HCT116 (cell line): ENCODE results near the gene ONECUT3. TPM values are rescaled to one million over a fixed set of nuclear protein-coding genes. Genes with fewer than 3 reads are reported as not detected.

Source experiments
- ATAC-seq: fragments of 200-7000 bp; cut with Tn5 transposase; 2 replicates; pipeline ENCODE4 v1.9.1; 2020; ENCODE audit warnings: mild to moderate bottlenecking, moderate library complexity
- BruUV-seq: library from RNA; stranded (reverse); fragments of 400-500 nt; replicated peaks from 2 replicates; lab custom pipeline; 2021; lab: Mats Ljungman, UMichigan
- CTCF ChIA-PET: fragments of 300-600 bp; sonication (Branson Sonifier 250); formaldehyde crosslinking; loops from one replicate; lab custom pipeline; 2021; ENCODE audit warnings: antibody characterized with exemption; lab: Charles Lee
- POLR2A ChIA-PET: fragments of 300-600, 350-600 bp; sonication (Branson Sonifier 250); formaldehyde crosslinking; loops from one replicate; lab custom pipeline; 2021; ENCODE audit warnings: antibody characterized with exemption; lab: Charles Lee
- RAD21 ChIA-PET, 2 experiments: fragments of 300-600 bp; sonication (Branson Sonifier 250); formaldehyde crosslinking; loops; one replicate each; lab custom pipeline; 2023; ENCODE audit warnings: low total read pairs in 2 of 2; ENCODE audit not compliant: uncharacterized antibody in 2 of 2, unreplicated experiment in 2 of 2, low non-redundant PET in 1 of 2; lab: Charles Lee
- DNase-seq: peaks from one replicate; pipeline ENCODE4 v3.0.0-alpha.2; 2010; ENCODE audit warnings: low read depth, low spot score
- H2AFZ ChIP-seq: fragments of 200-600 bp; shearing (Covaris generic), sonication (generic); 2 replicates; pipeline ENCODE4 v1.6.1; 2017; ENCODE audit warnings: low read depth, mixed run types, mixed read lengths, antibody characterized with exemption, low read length; ENCODE audit not compliant: poor library complexity, severe bottlenecking
- H3K27ac ChIP-seq: 2 replicates; pipeline ENCODE4 v1.5.1; 2012; ENCODE audit warnings: low read depth, low read length
- H3K27me3 ChIP-seq: fragments of 200-600 bp; sonication (generic); 2 replicates; pipeline ENCODE4 v1.6.1; 2016; ENCODE audit warnings: mixed run types, low read length, mixed read lengths; ENCODE audit not compliant: insufficient read depth
- H3K36me3 ChIP-seq, 2 experiments: fragments of 200-500 bp in 1 of 2; fragments of 200-600 bp in 1 of 2; sonication (Bioruptor generic) in 1 of 2; sonication (generic) in 1 of 2; 2 replicates each; pipeline versions ENCODE4 v1.5.1 to v1.6.1; 2014 to 2016; ENCODE audit warnings: low read length in 2 of 2, inconsistent platforms in 1 of 2, mixed read lengths in 1 of 2, mixed run types in 1 of 2; ENCODE audit not compliant: insufficient read depth in 2 of 2, control insufficient read depth in 1 of 2
- H3K4me1 ChIP-seq, 2 experiments: fragments of 200-600 bp in 1 of 2; sonication (generic) in 1 of 2; 2 replicates each; pipeline versions ENCODE4 v1.5.1 to v1.6.1; 2012 to 2017; ENCODE audit warnings: low read length in 2 of 2, inconsistent platforms in 1 of 2, mild to moderate bottlenecking in 1 of 2, mixed read lengths in 1 of 2, mixed run types in 1 of 2, moderate library complexity in 1 of 2; ENCODE audit not compliant: insufficient read depth in 2 of 2, control insufficient read depth in 1 of 2
- H3K4me2 ChIP-seq: fragments of 200-600 bp; sonication (generic); 2 replicates; pipeline ENCODE4 v1.6.1; 2017; ENCODE audit warnings: mixed run types, low read length, mixed read lengths
- H3K4me3 ChIP-seq, 2 experiments: fragments of 200-600 bp in 1 of 2; sonication (generic) in 1 of 2; replicated peaks in 1 of 2; 2 replicates each; pipeline ENCODE4 v1.5.1; 2011 to 2016; ENCODE audit warnings: low read length in 2 of 2, control low read depth in 1 of 2, low read depth in 1 of 2, mild to moderate bottlenecking in 1 of 2, mixed read lengths in 1 of 2, mixed run types in 1 of 2
- H3K79me2 ChIP-seq: fragments of 200-600 bp; sonication (generic); 2 replicates; pipeline ENCODE4 v1.6.1; 2017; ENCODE audit warnings: mild to moderate bottlenecking, mixed run types, low read length, moderate library complexity, mixed read lengths; ENCODE audit not compliant: insufficient read depth
- H3K9ac ChIP-seq: fragments of 200-600 bp; sonication (generic); 2 replicates; pipeline ENCODE4 v1.6.1; 2016; ENCODE audit warnings: low read length, mixed read lengths
- H3K9me2 ChIP-seq: fragments of 200-600 bp; sonication (generic), shearing (Covaris generic); 2 replicates; pipeline ENCODE4 v1.6.1; 2017; ENCODE audit warnings: mixed run types, mild to moderate bottlenecking, moderate library complexity; ENCODE audit not compliant: insufficient read depth
- H3K9me3 ChIP-seq, 2 experiments: fragments of 200-500 bp in 1 of 2; fragments of 200-600 bp in 1 of 2; sonication (Bioruptor generic) in 1 of 2; sonication (generic) in 1 of 2; 2 replicates each; pipeline ENCODE4 v1.6.1; 2014 to 2017; ENCODE audit warnings: low read length in 2 of 2, mixed read lengths in 2 of 2, inconsistent platforms in 1 of 2, low read depth in 1 of 2, mild to moderate bottlenecking in 1 of 2, mixed run types in 1 of 2, moderate library complexity in 1 of 2; ENCODE audit not compliant: control insufficient read depth in 1 of 2, insufficient read depth in 1 of 2
- H4K20me1 ChIP-seq: fragments of 200-600 bp; sonication (generic), shearing (Covaris generic); 2 replicates; pipeline ENCODE4 v1.6.1; 2017; ENCODE audit warnings: mixed run types, mild to moderate bottlenecking, moderate library complexity; ENCODE audit not compliant: insufficient read depth
- ATF3 ChIP-seq: IDR thresholded peaks from 2 replicates; pipeline ENCODE4 v1.6.1; 2012
- CEBPB ChIP-seq: IDR thresholded peaks from 2 replicates; pipeline ENCODE4 v1.6.1; 2012; ENCODE audit warnings: low read depth
- CTCF ChIP-seq, 3 experiments: fragments of 200-600 bp in 1 of 3; sonication (generic) in 1 of 3; IDR thresholded peaks in 2 of 3; conservative IDR thresholded peaks in 1 of 3; 2 replicates each; pipeline ENCODE4 v1.5.1; 2012 to 2017; ENCODE audit warnings: low read depth in 2 of 3, low read length in 2 of 3, antibody characterized with exemption in 1 of 3, borderline replicate concordance in 1 of 3, control low read depth in 1 of 3, mild to moderate bottlenecking in 1 of 3, mixed read lengths in 1 of 3, mixed run types in 1 of 3, moderate library complexity in 1 of 3; ENCODE audit not compliant: insufficient read depth in 1 of 3
- EZH2 ChIP-seq: fragments of 200-600 bp; sonication (generic); IDR thresholded peaks from 2 replicates; pipeline ENCODE4 v1.6.1; 2017; ENCODE audit warnings: antibody characterized with exemption, mixed run types
- MAX ChIP-seq: IDR thresholded peaks from 2 replicates; pipeline ENCODE4 v1.6.1; 2012
- POLR2AphosphoS5 ChIP-seq: IDR thresholded peaks from 2 replicates; pipeline ENCODE4 v1.6.1; 2011; ENCODE audit warnings: mild to moderate bottlenecking, low read depth, low read length, moderate library complexity
- RAD21 ChIP-seq: IDR thresholded peaks from 2 replicates; pipeline ENCODE4 v1.6.1; 2012; ENCODE audit warnings: low read depth, mild to moderate bottlenecking
- intact Hi-C: fragments of 100-400 bp; cut with micrococcal nuclease; formaldehyde crosslinking; loops from 2 replicates; pipeline ENCODE4 v1.10.0; 2022
- total RNA-seq: library from RNA; stranded (reverse); gene quantifications from one replicate; pipeline ENCODE4 v1.2.1, GENCODE V29; 2021; ENCODE audit not compliant: unreplicated experiment

Gene ONECUT3
- total RNA-seq, 1 experiment from 2014 or later: 22.1 TPM

GRCh38 chr19:1773184-1773583 lies 19.9 kb downstream of the ONECUT3 start (continued):
- TF ChIP-seq MAX (no peak; the same call in 1 of the 2 replicates), CEBPB (no peak), ATF3 (no peak)

- no peak overlapping the region for H3K27ac ChIP-seq
- H3K4me1 ChIP-seq: peaks cover 18 to 48% of the 10 kb centered on the region in 2 experiments
- no peak overlapping the region for H2AFZ ChIP-seq
- H3K4me2 ChIP-seq: no peak overlapping the region
- no peak overlapping the region for H3K4me3 ChIP-seq
- H3K9me3 ChIP-seq: peaks cover 4 to 9% of the 10 kb centered on the region in 2 experiments; a peak in 3 of 4 replicates
- intact Hi-C loops: no loop called here
- no peak overlapping the region for H3K9ac ChIP-seq
- 0 out of 4 replicates have a peak, but pooled peaks cover 0 to 1% of the 10 kb centered on the region in 2 experiments for H3K36me3 ChIP-seq
- TF ChIP-seq RAD21 (peak; percentile 37), CTCF (IDR thresholded peaks at IDR 0.05 in 2 of 3, conservative IDR thresholded peaks at IDR 0.05 in 1 of 3; ENCODE audit: borderline replicate concordance in 1 of 3, insufficient read depth in 1 of 3, low read depth in 2 of 3, low read length in 2 of 3) (peak; percentile 35 to 74 (median 61); a peak in 5 of 6 replicates), EZH2 (no peak), POLR2AphosphoS5 (no peak)
- ATAC-seq (peak; percentile 61), DNase-seq (no peak)
- ChIA-PET RAD21 (no interaction called here), CTCF (no interaction called here), POLR2A (no interaction called here)
- no peaks in the 10 kb centered on the region for H4K20me1 ChIP-seq
- H3K9me2 ChIP-seq: no peaks in the 10 kb centered on the region
- peaks cover 3% of the 10 kb centered on the region; the same call in 1 of the 2 replicates for H3K79me2 ChIP-seq
- no TSS peak for BruUV-seq
- no peaks in the 10 kb centered on the region for H3K27me3 ChIP-seq
Measured at GRCh38 chr19:1774989-1775772, 21.9 kb downstream of the ONECUT3 start.
